PC-3 (cell line): ENCODE results near the gene TGFB2. TPM values are rescaled to one million over a fixed set of nuclear protein-coding genes. Genes with fewer than 3 reads are reported as not detected.

Source experiments
- ATAC-seq: fragments of 200-7000 bp; cut with Tn5 transposase; 2 replicates; pipeline ENCODE4 v1.9.1; 2020; ENCODE audit warnings: mild to moderate bottlenecking, moderate library complexity
- BruUV-seq: library from RNA; stranded (reverse); fragments of 400-500 nt; replicated peaks from 2 replicates; lab custom pipeline; 2021; lab: Mats Ljungman, UMichigan
- CTCF ChIA-PET: fragments of 300-600 bp; sonication (Branson Sonifier 250); formaldehyde crosslinking; loops from one replicate; lab custom pipeline; 2022; ENCODE audit warnings: antibody characterized with exemption; lab: Charles Lee
- POLR2A ChIA-PET: fragments of 300-600 bp; sonication (Branson Sonifier 250); formaldehyde crosslinking; loops from one replicate; lab custom pipeline; 2022; ENCODE audit warnings: antibody characterized with exemption; ENCODE audit not compliant: unreplicated experiment; lab: Charles Lee
- DNase-seq: peaks from one replicate; pipeline ENCODE4 v3.0.0-alpha.2; 2015
- H2AFZ ChIP-seq: fragments of 300-600 bp; sonication (generic); 2 replicates; pipeline ENCODE4 v1.6.0; 2016; ENCODE audit warnings: antibody characterized with exemption, low read length
- H3F3A ChIP-seq: fragments of 300-600 bp; sonication (generic); one replicate; pipeline ENCODE4 v1.6.0; 2017; ENCODE audit warnings: antibody characterized with exemption, low read length, control low read depth, mild to moderate bottlenecking; ENCODE audit not compliant: unreplicated experiment
- H3K27ac ChIP-seq: fragments of 300-600 bp; sonication (generic); 2 replicates; pipeline ENCODE4 v1.5.1; 2016; ENCODE audit warnings: mild to moderate bottlenecking, low read length
- H3K27me3 ChIP-seq: fragments of 300-600 bp; sonication (generic); 2 replicates; pipeline ENCODE4 v1.6.1; 2016; ENCODE audit warnings: low read length, mixed read lengths
- H3K36me3 ChIP-seq: fragments of 300-600 bp; sonication (generic); 2 replicates; pipeline ENCODE4 v1.6.1; 2016; ENCODE audit warnings: low read depth, mixed run types, low read length, mixed read lengths
- H3K4me1 ChIP-seq: fragments of 300-600 bp; sonication (generic); 2 replicates; pipeline ENCODE4 v1.5.1; 2016; ENCODE audit warnings: low read length; ENCODE audit not compliant: insufficient read depth
- H3K4me2 ChIP-seq: fragments of 300-600 bp; sonication (generic); 2 replicates; pipeline ENCODE4 v1.6.0; 2016; ENCODE audit warnings: low read length
- H3K4me3 ChIP-seq: fragments of 300-600 bp; sonication (generic); 2 replicates; pipeline ENCODE4 v1.5.1; 2016; ENCODE audit warnings: mild to moderate bottlenecking, low read length, mixed read lengths
- H3K79me2 ChIP-seq: fragments of 300-600 bp; sonication (generic); 2 replicates; pipeline ENCODE4 v1.6.1; 2017; ENCODE audit warnings: low read length, mixed read lengths
- H3K9ac ChIP-seq: fragments of 300-600 bp; sonication (generic); 2 replicates; pipeline ENCODE4 v1.6.0; 2016; ENCODE audit warnings: mild to moderate bottlenecking, low read length
- H3K9me2 ChIP-seq: fragments of 300-600 bp; sonication (generic); replicated peaks from 2 replicates; pipeline ENCODE4 v1.6.1; 2016; ENCODE audit warnings: mixed run types, low read length, mixed read lengths
- H3K9me3 ChIP-seq: fragments of 300-600 bp; sonication (generic); 2 replicates; pipeline ENCODE4 v1.6.1; 2016; ENCODE audit warnings: low read length, mixed read lengths
- H4K20me1 ChIP-seq: fragments of 300-600 bp; sonication (generic); 2 replicates; pipeline ENCODE4 v1.6.1; 2016; ENCODE audit warnings: low read length, mixed read lengths
- CTCF ChIP-seq: fragments of 300-600 bp; sonication (generic); conservative IDR thresholded peaks from 2 replicates; pipeline ENCODE4 v1.5.1; 2017; ENCODE audit warnings: antibody characterized with exemption, low read depth, mild to moderate bottlenecking, low read length
- EZH2 ChIP-seq: fragments of 300-600 bp; sonication (generic); IDR thresholded peaks from one replicate; pipeline ENCODE4 v1.6.1; 2017; ENCODE audit warnings: antibody characterized with exemption, mild to moderate bottlenecking, low read length; ENCODE audit not compliant: unreplicated experiment
- EZH2phosphoT487 ChIP-seq: fragments of 300-600 bp; sonication (generic); IDR thresholded peaks from 2 replicates; pipeline ENCODE4 v1.6.1; 2018; ENCODE audit warnings: mild to moderate bottlenecking, antibody characterized with exemption, low read length, borderline replicate concordance
- intact Hi-C: fragments of 100-400 bp; cut with micrococcal nuclease; formaldehyde crosslinking; loops from 2 replicates; pipeline ENCODE4 v1.9.0; 2023
- total RNA-seq: library from RNA; depleted of rRNA; stranded (reverse); fragments of >200 nt; gene quantifications from 2 replicates; pipeline ENCODE4 v1.2.3, GENCODE V29; 2014

Gene TGFB2
- total RNA-seq, 1 experiment from 2014 or later: 50.3 TPM

GRCh38 chr1:218401441-218401997 lies 56.4 kb downstream of the TGFB2 start:
- ChIA-PET POLR2A (no interaction called here), CTCF (interaction anchor here (0.6 kb wide), 2 partner anchors 36 to 53 kb away, joined by 3 to 4 read pairs; no protein-coding TSS in a partner anchor)
- Histone ChIP-seq H3K9ac (no peak overlapping the region), H3K27me3 (no peaks in the 10 kb centered on the region), H3F3A (peaks cover 4% of the 10 kb centered on the region), H3K4me3 (no peak overlapping the region), H3K9me2 (no peaks in the 10 kb centered on the region), H3K4me1 (peaks cover 15% of the 10 kb centered on the region), H3K4me2 (no peak overlapping the region), H3K79me2 (peaks cover 92% of the 10 kb centered on the region), H3K27ac (no peak overlapping the region), H3K36me3 (peaks cover 31% of the 10 kb centered on the region), H2AFZ (no peak overlapping the region), H4K20me1 (no peaks in the 10 kb centered on the region), H3K9me3 (no peaks in the 10 kb centered on the region)
- DNase-seq (no peak), ATAC-seq (no peak)
- BruUV-seq: no TSS peak
- intact Hi-C loops: no loop called here
- TF ChIP-seq CTCF (no peak), EZH2phosphoT487 (no peak), EZH2 (no peak)

- no peaks in the 10 kb centered on the region for H3K9me3 ChIP-seq
- no peak for DNase-seq
- H3K9me2 ChIP-seq: no peaks in the 10 kb centered on the region
- peaks cover 90% of the 10 kb centered on the region for H3K79me2 ChIP-seq
- no peak overlapping the region for H2AFZ ChIP-seq
- peaks cover 38% of the 10 kb centered on the region for H3K36me3 ChIP-seq
- H3K4me1 ChIP-seq: peaks cover 15% of the 10 kb centered on the region
- ChIA-PET CTCF (interaction anchor here (0.6 kb wide), 2 partner anchors 35 to 53 kb away, joined by 3 to 4 read pairs; no protein-coding TSS in a partner anchor), POLR2A (interaction anchor here (0.5 kb wide), 1 partner anchor 734 kb away, joined by 3 read pairs; no protein-coding TSS in a partner anchor)
- no peak for ATAC-seq
- no peak overlapping the region for H3K4me2 ChIP-seq
- no TSS peak for BruUV-seq
- H3F3A ChIP-seq: peaks cover 4% of the 10 kb centered on the region
- no peak for TF ChIP-seq CTCF
- no peak for TF ChIP-seq EZH2
- H3K4me3 ChIP-seq: no peak overlapping the region
- no peaks in the 10 kb centered on the region for H3K27me3 ChIP-seq
- no peaks in the 10 kb centered on the region for H4K20me1 ChIP-seq
- intact Hi-C loops: no loop called here
- H3K9ac ChIP-seq: no peak overlapping the region
- no peak overlapping the region for H3K27ac ChIP-seq
Measured at GRCh38 chr1:218401998-218402785, 57.1 kb downstream of the TGFB2 start.

- CTCF ChIA-PET: no interaction called here
- H2AFZ ChIP-seq: no peak overlapping the region
- intact Hi-C loops: no loop called here
Measured at GRCh38 chr1:218402786-218403120, 57.6 kb downstream of the TGFB2 start.

More at GRCh38 chr1:218402786-218403120, 57.6 kb downstream of the TGFB2 start:
- POLR2A ChIA-PET: interaction anchor here (0.5 kb wide), 1 partner anchor 734 kb away, joined by 3 read pairs; no protein-coding TSS in a partner anchor
- H3K9me3 ChIP-seq: no peaks in the 10 kb centered on the region
- peaks cover 92% of the 10 kb centered on the region for H3K79me2 ChIP-seq
- H3K27me3 ChIP-seq: no peaks in the 10 kb centered on the region
- DNase-seq (no peak), ATAC-seq (no peak)
- H3K27ac ChIP-seq: no peak overlapping the region
- peaks cover 44% of the 10 kb centered on the region for H3K36me3 ChIP-seq
- peaks cover 12% of the 10 kb centered on the region for H3K4me1 ChIP-seq
- no peaks in the 10 kb centered on the region for H4K20me1 ChIP-seq
- no peak overlapping the region for H3K4me2 ChIP-seq
- H3F3A ChIP-seq: peaks cover 4% of the 10 kb centered on the region
- H3K4me3 ChIP-seq: no peak overlapping the region
- no peaks in the 10 kb centered on the region for H3K9me2 ChIP-seq
- TF ChIP-seq CTCF (no peak), EZH2 (no peak)
- H3K9ac ChIP-seq: no peak overlapping the region
- no TSS peak for BruUV-seq
